HCT116 (cell line): Measurements from ENCODE around the gene CDC42BPB. TPM values are rescaled to one million over a fixed set of nuclear protein-coding genes. Genes with fewer than 3 reads are reported as not detected.

Experiments
- ATAC-seq: fragments of 200-7000 bp; cut with Tn5 transposase; 2 replicates; pipeline ENCODE4 v1.9.1; 2020; ENCODE audit warnings: mild to moderate bottlenecking, moderate library complexity
- BruUV-seq: library from RNA; stranded (reverse); fragments of 400-500 nt; replicated peaks from 2 replicates; lab custom pipeline; 2021; lab: Mats Ljungman, UMichigan
- CTCF ChIA-PET: fragments of 300-600 bp; sonication (Branson Sonifier 250); formaldehyde crosslinking; loops from one replicate; lab custom pipeline; 2021; ENCODE audit warnings: antibody characterized with exemption; lab: Charles Lee
- POLR2A ChIA-PET: fragments of 300-600, 350-600 bp; sonication (Branson Sonifier 250); formaldehyde crosslinking; loops from one replicate; lab custom pipeline; 2021; ENCODE audit warnings: antibody characterized with exemption; lab: Charles Lee
- RAD21 ChIA-PET, 2 experiments: fragments of 300-600 bp; sonication (Branson Sonifier 250); formaldehyde crosslinking; loops; one replicate each; lab custom pipeline; 2023; ENCODE audit warnings: low total read pairs in 2 of 2; ENCODE audit not compliant: uncharacterized antibody in 2 of 2, unreplicated experiment in 2 of 2, low non-redundant PET in 1 of 2; lab: Charles Lee
- DNase-seq: peaks from one replicate; pipeline ENCODE4 v3.0.0-alpha.2; 2010; ENCODE audit warnings: low read depth, low spot score
- H2AFZ ChIP-seq: fragments of 200-600 bp; shearing (Covaris generic), sonication (generic); 2 replicates; pipeline ENCODE4 v1.6.1; 2017; ENCODE audit warnings: low read depth, mixed run types, mixed read lengths, antibody characterized with exemption, low read length; ENCODE audit not compliant: poor library complexity, severe bottlenecking
- H3K27ac ChIP-seq: 2 replicates; pipeline ENCODE4 v1.5.1; 2012; ENCODE audit warnings: low read depth, low read length
- H3K27me3 ChIP-seq: fragments of 200-600 bp; sonication (generic); 2 replicates; pipeline ENCODE4 v1.6.1; 2016; ENCODE audit warnings: mixed run types, low read length, mixed read lengths; ENCODE audit not compliant: insufficient read depth
- H3K36me3 ChIP-seq, 2 experiments: fragments of 200-500 bp in 1 of 2; fragments of 200-600 bp in 1 of 2; sonication (Bioruptor generic) in 1 of 2; sonication (generic) in 1 of 2; 2 replicates each; pipeline versions ENCODE4 v1.5.1 to v1.6.1; 2014 to 2016; ENCODE audit warnings: low read length in 2 of 2, inconsistent platforms in 1 of 2, mixed read lengths in 1 of 2, mixed run types in 1 of 2; ENCODE audit not compliant: insufficient read depth in 2 of 2, control insufficient read depth in 1 of 2
- H3K4me1 ChIP-seq, 2 experiments: fragments of 200-600 bp in 1 of 2; sonication (generic) in 1 of 2; 2 replicates each; pipeline versions ENCODE4 v1.5.1 to v1.6.1; 2012 to 2017; ENCODE audit warnings: low read length in 2 of 2, inconsistent platforms in 1 of 2, mild to moderate bottlenecking in 1 of 2, mixed read lengths in 1 of 2, mixed run types in 1 of 2, moderate library complexity in 1 of 2; ENCODE audit not compliant: insufficient read depth in 2 of 2, control insufficient read depth in 1 of 2
- H3K4me2 ChIP-seq: fragments of 200-600 bp; sonication (generic); 2 replicates; pipeline ENCODE4 v1.6.1; 2017; ENCODE audit warnings: mixed run types, low read length, mixed read lengths
- H3K4me3 ChIP-seq, 2 experiments: fragments of 200-600 bp in 1 of 2; sonication (generic) in 1 of 2; replicated peaks in 1 of 2; 2 replicates each; pipeline ENCODE4 v1.5.1; 2011 to 2016; ENCODE audit warnings: low read length in 2 of 2, control low read depth in 1 of 2, low read depth in 1 of 2, mild to moderate bottlenecking in 1 of 2, mixed read lengths in 1 of 2, mixed run types in 1 of 2
- H3K79me2 ChIP-seq: fragments of 200-600 bp; sonication (generic); 2 replicates; pipeline ENCODE4 v1.6.1; 2017; ENCODE audit warnings: mild to moderate bottlenecking, mixed run types, low read length, moderate library complexity, mixed read lengths; ENCODE audit not compliant: insufficient read depth
- H3K9ac ChIP-seq: fragments of 200-600 bp; sonication (generic); 2 replicates; pipeline ENCODE4 v1.6.1; 2016; ENCODE audit warnings: low read length, mixed read lengths
- H3K9me2 ChIP-seq: fragments of 200-600 bp; sonication (generic), shearing (Covaris generic); 2 replicates; pipeline ENCODE4 v1.6.1; 2017; ENCODE audit warnings: mixed run types, mild to moderate bottlenecking, moderate library complexity; ENCODE audit not compliant: insufficient read depth
- H3K9me3 ChIP-seq, 2 experiments: fragments of 200-500 bp in 1 of 2; fragments of 200-600 bp in 1 of 2; sonication (Bioruptor generic) in 1 of 2; sonication (generic) in 1 of 2; 2 replicates each; pipeline ENCODE4 v1.6.1; 2014 to 2017; ENCODE audit warnings: low read length in 2 of 2, mixed read lengths in 2 of 2, inconsistent platforms in 1 of 2, low read depth in 1 of 2, mild to moderate bottlenecking in 1 of 2, mixed run types in 1 of 2, moderate library complexity in 1 of 2; ENCODE audit not compliant: control insufficient read depth in 1 of 2, insufficient read depth in 1 of 2
- H4K20me1 ChIP-seq: fragments of 200-600 bp; sonication (generic), shearing (Covaris generic); 2 replicates; pipeline ENCODE4 v1.6.1; 2017; ENCODE audit warnings: mixed run types, mild to moderate bottlenecking, moderate library complexity; ENCODE audit not compliant: insufficient read depth
- CEBPB ChIP-seq: IDR thresholded peaks from 2 replicates; pipeline ENCODE4 v1.6.1; 2012; ENCODE audit warnings: low read depth
- EGR1 ChIP-seq: IDR thresholded peaks from 2 replicates; pipeline ENCODE4 v1.6.1; 2012; ENCODE audit warnings: low read depth
- FOSL1 ChIP-seq: IDR thresholded peaks from 2 replicates; pipeline ENCODE4 v1.6.1; 2012; ENCODE audit warnings: low read depth
- intact Hi-C: fragments of 100-400 bp; cut with micrococcal nuclease; formaldehyde crosslinking; loops from 2 replicates; pipeline ENCODE4 v1.10.0; 2022
- total RNA-seq: library from RNA; stranded (reverse); gene quantifications from one replicate; pipeline ENCODE4 v1.2.1, GENCODE V29; 2021; ENCODE audit not compliant: unreplicated experiment
- TF ChIP-seq, protein P1 (sequence below): IDR thresholded peaks from 2 replicates; pipeline ENCODE4 v1.6.1; 2012; ENCODE audit warnings: low read depth

CDC42BPB gene
- total RNA-seq, 1 experiment from 2014 or later, result 85.6 TPM

DNA sequence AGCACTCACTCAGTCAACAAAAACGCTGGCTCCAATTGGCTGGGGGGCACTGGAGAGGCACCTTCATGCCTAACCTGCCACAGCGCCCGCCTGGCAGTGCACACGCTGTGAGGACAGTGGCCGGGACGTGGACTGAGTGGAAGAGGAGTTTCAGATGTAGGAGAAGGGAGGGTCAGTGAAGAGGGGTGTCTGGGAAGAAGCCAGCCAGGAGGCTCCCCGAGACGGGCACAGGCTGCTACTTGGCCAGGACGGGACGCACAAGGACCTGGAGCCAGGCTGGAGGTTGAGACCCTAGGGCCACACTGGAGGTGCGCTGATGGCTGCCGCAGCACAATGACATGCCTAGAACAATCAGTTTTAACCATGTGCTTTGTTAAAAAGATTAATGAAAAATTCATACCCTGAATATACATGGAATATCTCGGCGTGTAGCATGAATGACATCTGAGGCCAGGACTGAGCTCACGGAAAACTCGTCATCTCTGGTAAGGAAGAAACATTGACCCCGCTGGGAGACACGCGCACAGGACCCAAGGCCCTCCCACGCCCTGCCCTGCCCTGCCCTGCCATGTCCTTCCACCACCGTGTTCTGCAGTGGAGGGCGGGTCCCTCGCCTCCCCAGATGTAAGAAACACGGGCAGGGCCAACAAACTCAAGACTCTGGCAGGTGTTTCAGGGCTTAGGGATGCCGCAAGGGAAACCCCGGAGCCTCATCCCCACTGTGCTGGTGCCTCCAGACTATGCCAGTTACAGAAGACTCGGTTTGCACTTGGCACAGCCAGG, 109.8 kb downstream of the CDC42BPB start:
- intact Hi-C loops, result no loop called here
- H3K27me3 ChIP-seq, result no peaks in the 10 kb centered on the region

More for the DNA sequence above, 109.8 kb downstream of the CDC42BPB start:
- H3K9me2 ChIP-seq, result no peaks in the 10 kb centered on the region
- RAD21 ChIA-PET, result no interaction called here
- H3K9me3 ChIP-seq, result no peaks in the 10 kb centered on the region
- no peak overlapping the region for H3K27ac ChIP-seq
- no peaks in the 10 kb centered on the region for H3K79me2 ChIP-seq
- TF ChIP-seq FOSL1, result no peak
- TF ChIP-seq CEBPB, result no peak
- no peak for TF ChIP-seq EGR1
- TF ChIP-seq, protein P1, sequence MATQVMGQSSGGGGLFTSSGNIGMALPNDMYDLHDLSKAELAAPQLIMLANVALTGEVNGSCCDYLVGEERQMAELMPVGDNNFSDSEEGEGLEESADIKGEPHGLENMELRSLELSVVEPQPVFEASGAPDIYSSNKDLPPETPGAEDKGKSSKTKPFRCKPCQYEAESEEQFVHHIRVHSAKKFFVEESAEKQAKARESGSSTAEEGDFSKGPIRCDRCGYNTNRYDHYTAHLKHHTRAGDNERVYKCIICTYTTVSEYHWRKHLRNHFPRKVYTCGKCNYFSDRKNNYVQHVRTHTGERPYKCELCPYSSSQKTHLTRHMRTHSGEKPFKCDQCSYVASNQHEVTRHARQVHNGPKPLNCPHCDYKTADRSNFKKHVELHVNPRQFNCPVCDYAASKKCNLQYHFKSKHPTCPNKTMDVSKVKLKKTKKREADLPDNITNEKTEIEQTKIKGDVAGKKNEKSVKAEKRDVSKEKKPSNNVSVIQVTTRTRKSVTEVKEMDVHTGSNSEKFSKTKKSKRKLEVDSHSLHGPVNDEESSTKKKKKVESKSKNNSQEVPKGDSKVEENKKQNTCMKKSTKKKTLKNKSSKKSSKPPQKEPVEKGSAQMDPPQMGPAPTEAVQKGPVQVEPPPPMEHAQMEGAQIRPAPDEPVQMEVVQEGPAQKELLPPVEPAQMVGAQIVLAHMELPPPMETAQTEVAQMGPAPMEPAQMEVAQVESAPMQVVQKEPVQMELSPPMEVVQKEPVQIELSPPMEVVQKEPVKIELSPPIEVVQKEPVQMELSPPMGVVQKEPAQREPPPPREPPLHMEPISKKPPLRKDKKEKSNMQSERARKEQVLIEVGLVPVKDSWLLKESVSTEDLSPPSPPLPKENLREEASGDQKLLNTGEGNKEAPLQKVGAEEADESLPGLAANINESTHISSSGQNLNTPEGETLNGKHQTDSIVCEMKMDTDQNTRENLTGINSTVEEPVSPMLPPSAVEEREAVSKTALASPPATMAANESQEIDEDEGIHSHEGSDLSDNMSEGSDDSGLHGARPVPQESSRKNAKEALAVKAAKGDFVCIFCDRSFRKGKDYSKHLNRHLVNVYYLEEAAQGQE, result no peak
- TF ChIP-seq, all 23 proteins: peak for 0
- H3K9ac ChIP-seq, result no peak overlapping the region
- POLR2A ChIA-PET, result no interaction called here
- no TSS peak for BruUV-seq
- no peaks in the 10 kb centered on the region for H4K20me1 ChIP-seq
- H3K4me1 ChIP-seq, result peaks cover 0 to 4% of the 10 kb centered on the region in 2 experiments; a peak in 1 of 4 replicates
- H3K36me3 ChIP-seq, result peaks cover 26 to 42% of the 10 kb centered on the region in 2 experiments
- CTCF ChIA-PET, result no interaction called here
- no peak overlapping the region for H3K4me2 ChIP-seq
- ATAC-seq (no peak), DNase-seq (no peak)
- H2AFZ ChIP-seq, result no peak overlapping the region
- no peak overlapping the region for H3K4me3 ChIP-seq
